GM19438 (cell line): ENCODE results near the gene PDIA5.

ENCODE experiments used
- ATAC-seq: cut with Tn5 transposase; IDR thresholded peaks from one replicate; pipeline ENCODE4 v1.9.1; 2021; ENCODE audit warnings: low read depth; ENCODE audit not compliant: unreplicated experiment

Gene PDIA5

GRCh38 chr3:123158899-123159390, 92.1 kb downstream of the PDIA5 start:
- no peak for ATAC-seq

DNA sequence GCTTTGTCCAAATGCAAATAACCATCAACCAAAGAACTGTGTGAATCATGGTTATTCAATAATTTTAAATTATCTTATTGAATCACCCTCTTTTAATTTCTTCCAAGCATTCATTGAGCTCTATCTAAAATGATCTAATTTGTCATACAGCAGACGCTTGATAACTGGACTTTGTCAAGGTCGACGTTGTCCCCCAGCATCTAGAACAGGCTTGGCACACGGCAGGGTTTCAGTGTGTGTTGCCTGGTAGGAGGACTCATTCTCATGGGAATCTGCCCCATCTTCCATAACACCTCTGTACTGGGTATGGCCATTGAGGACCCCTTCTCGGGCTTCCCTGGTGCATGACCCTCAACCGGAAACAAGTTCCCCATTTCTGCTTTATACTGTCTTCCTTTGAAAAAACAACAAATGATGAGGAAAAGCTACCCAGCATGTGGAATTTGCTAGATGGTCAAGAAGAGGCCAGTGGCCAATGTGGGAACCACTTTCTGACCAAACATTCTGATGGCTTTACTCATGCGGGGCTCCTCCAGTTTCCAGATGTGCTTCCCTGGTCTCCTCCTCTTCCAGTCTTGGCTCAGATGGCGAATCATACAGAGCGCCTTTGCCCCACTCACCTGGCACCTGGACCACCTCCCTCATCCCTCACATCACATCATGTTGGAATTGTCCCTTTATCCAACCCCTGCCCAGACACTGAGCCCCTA, 93.3 kb downstream of the PDIA5 start:
- no peak for ATAC-seq

DNA sequence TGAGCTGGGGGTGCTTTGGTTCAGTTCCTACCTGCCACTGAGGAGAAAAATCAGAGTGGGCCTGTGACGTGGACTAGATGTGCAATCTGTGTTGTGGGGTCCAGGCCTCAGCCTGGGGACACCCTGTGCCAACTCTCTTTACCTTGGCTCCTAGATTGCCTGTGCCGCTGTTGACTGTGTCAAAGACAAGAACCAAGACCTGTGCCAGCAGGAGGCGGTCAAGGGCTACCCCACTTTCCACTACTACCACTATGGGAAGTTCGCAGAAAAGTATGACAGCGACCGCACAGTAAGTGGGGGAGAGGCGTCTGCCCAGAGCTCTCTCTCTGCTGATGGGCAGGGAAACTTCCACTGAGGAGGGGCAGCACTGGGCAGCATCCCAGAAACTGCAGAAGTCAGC, 94.3 kb downstream of the PDIA5 start:
- no peak for ATAC-seq

DNA sequence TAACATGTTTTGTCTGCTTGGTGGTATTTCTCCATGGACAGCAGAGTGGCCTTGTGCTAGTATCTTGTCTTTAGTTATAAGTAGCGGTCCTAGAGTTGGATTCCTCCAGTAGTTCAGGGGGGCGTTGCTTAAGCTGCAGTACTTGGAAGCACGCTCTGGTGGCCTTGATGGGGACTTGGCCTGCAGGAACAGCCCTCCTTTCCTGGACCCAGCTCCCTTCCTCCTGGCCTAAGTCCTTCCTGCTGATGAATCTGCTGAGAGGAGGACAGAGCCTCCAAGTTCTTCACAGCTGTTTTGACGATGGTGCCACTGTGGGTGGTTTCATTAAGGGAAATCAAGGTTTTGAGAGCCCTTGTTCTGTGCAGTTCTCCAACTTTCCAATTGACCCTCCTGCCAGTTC, 96.3 kb downstream of the PDIA5 start:
- ATAC-seq = no peak

DNA sequence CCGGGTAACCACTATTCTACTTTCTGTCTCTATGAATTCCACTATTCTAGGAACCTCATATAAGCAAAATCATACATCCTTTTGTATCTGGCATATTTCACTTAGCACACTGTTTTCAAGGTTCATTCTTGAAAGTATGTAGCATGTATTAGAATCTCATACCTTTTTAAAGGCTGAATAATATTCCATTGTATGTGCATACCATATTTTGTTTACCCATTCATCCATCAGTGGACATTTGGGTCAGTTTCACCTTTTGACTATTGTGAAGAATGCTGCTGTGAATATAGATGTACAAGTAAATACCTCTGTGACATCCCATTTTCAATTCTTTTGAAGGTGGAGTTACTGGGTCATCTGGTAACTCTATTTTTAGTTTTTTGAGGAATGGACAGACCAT, 98.3 kb downstream of the PDIA5 start:
- no peak for ATAC-seq

- ATAC-seq = no peak
These were observed 100.9 kb downstream of the PDIA5 start for GRCh38 chr3:123167686-123168085.

DNA sequence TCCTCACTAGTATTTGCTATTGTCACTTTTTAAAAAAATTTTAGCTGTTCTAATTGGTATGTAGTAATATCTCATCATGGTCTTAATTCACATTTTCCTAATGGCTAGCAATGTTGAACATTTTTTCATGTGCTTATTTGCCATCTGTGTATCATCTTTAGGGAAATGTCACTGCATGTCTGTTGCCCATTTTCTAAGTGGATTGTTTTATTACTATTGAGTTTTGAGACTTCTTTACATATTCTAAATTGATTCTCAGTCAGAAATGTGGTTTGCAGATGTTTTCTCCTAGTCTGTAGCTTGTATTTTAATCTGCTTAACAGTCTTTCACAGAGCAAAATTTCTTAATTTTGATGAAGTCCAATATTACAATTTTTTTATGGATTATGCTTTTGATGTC, 101.3 kb downstream of the PDIA5 start:
- ATAC-seq = no peak

- ATAC-seq = no peak
These were observed 101.8 kb downstream of the PDIA5 start for GRCh38 chr3:123168605-123169004.

GRCh38 chr3:123169492-123169929, 102.7 kb downstream of the PDIA5 start:
- ATAC-seq = no peak

- no peak for ATAC-seq
These were observed 103.1 kb downstream of the PDIA5 start for GRCh38 chr3:123169930-123170329.

DNA sequence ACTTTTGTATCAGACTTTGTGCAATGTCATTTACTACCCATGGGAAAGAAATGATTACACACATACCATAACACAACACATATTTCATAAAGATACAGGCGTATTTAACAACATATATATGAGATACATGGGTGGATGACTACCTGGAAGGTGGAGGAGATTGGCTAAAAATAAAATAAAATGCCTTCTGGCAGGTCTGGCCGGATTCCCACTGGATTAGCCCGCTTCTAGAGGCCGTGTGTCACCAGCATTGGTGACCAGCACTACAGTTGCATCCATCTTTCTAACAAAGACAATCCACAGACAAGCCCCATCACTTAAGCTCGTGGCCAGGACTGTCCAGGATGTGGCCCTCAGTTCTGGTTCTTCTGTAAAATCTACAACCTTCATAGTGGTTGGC, 114.0 kb downstream of the PDIA5 start:
- ATAC-seq = no peak

GRCh38 chr3:123186695-123187094, 119.9 kb downstream of the PDIA5 start:
- no peak for ATAC-seq

- ATAC-seq = no peak
These were observed 121.2 kb downstream of the PDIA5 start for GRCh38 chr3:123188058-123188457.

DNA sequence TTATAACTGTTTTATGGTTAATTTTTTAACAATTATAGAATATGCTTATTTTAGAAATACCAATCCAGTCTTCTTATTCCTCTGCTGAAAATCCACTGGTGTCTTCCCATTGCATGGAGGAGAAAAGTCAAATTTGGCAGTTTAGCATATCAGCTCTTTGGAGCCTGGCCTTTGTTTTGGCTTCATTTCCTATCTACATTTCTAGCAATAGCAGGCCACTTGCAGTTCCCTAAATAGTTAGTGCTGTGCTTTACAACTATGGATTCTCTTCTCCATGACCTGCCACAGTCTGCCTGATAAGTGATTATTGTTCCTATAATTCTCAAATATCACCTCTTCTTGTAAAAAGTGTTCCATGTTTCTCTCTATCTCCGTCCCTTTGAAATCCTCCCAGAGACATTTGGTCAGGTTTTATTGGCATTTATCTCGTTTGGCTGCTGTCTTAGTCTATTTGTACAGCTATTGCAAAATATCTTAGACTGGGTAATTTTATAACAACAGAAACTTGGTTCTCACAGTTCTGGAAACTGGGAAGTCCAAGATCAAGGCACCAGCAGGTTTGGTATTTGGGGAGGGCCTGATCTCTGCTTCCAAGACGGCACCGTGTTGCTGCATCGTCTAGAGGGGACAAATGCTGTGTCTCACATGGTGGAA, 126.8 kb downstream of the PDIA5 start:
- no peak for ATAC-seq

DNA sequence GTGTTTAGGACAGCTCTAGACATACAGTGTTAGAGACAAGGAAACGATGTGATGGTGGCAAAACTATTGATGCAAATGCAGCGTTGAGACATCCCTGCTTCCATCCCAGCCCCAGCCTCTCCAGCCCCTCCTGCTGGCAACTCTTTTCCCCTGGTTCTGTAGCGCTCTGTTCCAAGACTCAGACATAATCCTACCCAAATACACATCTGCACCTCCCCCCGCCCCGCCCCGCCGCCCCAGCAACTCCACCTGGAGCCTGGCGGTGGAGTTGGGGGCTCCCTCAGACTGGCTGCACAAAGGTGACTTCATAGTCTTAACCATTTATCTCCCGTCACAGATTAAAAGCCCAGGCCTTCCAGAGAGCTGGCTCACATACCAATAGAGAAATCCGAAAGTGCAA, 127.7 kb downstream of the PDIA5 start:
- no peak for ATAC-seq

- ATAC-seq = no peak
These were observed 131.5 kb downstream of the PDIA5 start for GRCh38 chr3:123198372-123198771.

GRCh38 chr3:123201223-123201556, 134.4 kb downstream of the PDIA5 start:
- ATAC-seq = no peak

DNA sequence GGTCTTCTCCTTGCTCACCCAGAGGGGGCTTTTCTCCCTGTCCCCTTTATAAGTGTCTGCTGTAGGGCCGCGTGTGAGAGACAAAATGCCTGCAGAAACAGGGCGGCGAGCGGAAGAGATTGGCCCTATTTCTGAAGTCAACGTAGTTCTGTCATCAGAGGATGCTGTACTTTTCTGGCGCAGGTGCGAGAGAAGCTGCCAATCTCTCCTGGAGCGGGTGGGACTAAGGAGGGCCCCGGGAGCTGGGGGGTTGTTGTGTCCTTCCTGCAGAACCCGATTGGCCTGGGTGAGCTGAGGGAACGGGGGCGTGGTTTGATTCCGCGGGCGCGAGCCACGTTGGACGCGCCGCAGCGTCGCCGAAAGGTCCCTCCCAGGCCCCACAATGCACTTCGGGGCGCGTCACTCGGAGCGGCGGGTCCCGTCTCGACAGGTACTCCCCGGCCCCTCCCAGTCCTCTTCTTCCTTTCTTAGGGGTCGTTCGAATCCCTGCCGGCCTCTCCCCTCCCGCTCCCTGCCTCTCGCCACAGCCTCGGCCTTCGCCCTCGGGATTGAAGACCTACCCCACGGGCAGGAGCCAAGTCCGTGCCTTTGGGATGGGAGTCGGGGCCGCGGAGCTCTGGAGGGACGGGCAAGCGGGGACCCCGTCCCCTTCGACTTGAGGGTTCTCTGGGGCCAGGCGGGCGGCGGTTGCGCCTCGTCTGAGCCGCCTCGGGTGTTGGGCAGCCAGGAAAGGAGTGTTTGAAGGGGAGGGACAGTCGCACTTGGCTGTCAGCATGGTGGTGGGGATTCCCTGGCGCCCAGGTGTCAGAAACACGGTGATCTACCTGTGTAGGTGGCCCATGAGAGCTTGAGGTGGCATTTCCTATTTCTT, 135.0 kb downstream of the PDIA5 start, which contains the start of gene SEC22A:
SEC22A (plus strand) TSS at position 387 of the 871 bp plus-strand sequence. CDS start 7,275 bp downstream, outside the sequence.
- peak; percentile 99 for ATAC-seq

GRCh38 chr3:123202451-123202850, 135.6 kb downstream of the PDIA5 start:
- no peak for ATAC-seq
